HFFc6 (cell line): ENCODE measurements around the gene DTX4. TPM values are rescaled to one million over a fixed set of nuclear protein-coding genes. Genes with fewer than 3 reads are reported as not detected.
A peak's percentile ranks its signal among the peaks of the same experiment; 100 is the strongest.

Source experiments
- DNase-seq: peaks from one replicate; pipeline ENCODE4 v3.0.0-alpha.2; 2018
- H3K27ac Mint-ChIP-seq: 2 replicates; pipeline ENCODE4 v1.8.0; 2020; ENCODE audit warnings: mild to moderate bottlenecking, mixed read lengths
- H3K27me3 Mint-ChIP-seq: 2 replicates; pipeline ENCODE4 v1.8.0; 2021; ENCODE audit warnings: mild to moderate bottlenecking, moderate library complexity, mixed read lengths; ENCODE audit not compliant: insufficient read depth
- H3K36me3 Mint-ChIP-seq: 2 replicates; pipeline ENCODE4 v1.8.0; 2021; ENCODE audit warnings: low read depth, mixed read lengths
- H3K4me1 Mint-ChIP-seq: 2 replicates; pipeline ENCODE4 v1.8.0; 2020; ENCODE audit warnings: low read depth, mixed read lengths
- H3K4me3 Mint-ChIP-seq: 2 replicates; pipeline ENCODE4 v1.8.0; 2020; ENCODE audit warnings: mild to moderate bottlenecking, moderate library complexity, mixed read lengths
- H3K9me3 Mint-ChIP-seq: 2 replicates; pipeline ENCODE4 v1.8.0; 2020; ENCODE audit warnings: mild to moderate bottlenecking, mixed read lengths
- CTCF ChIP-seq: fragments of 200-600 bp; sonication (generic); IDR thresholded peaks from 2 replicates; pipeline ENCODE4 v1.5.0; 2021; ENCODE audit warnings: antibody characterized with exemption, mild to moderate bottlenecking
- total RNA-seq, 6 experiments: library from RNA; stranded (reverse); fragmentation: NEBNext Ultra II Directional; extraction: Animal tissue kit (Norgen Biotek cat#: 25700); gene quantifications; 2 replicates in 1 of 6; 3 replicates in 5 of 6; pipeline ENCODE4 v1.2.3, GENCODE V29; 2021

Gene DTX4
- total RNA-seq, 6 experiments from 2014 or later = 3.2 to 4.6 (median 4.1) TPM

GRCh38 chr11:59157433-59157832, 14.5 kb upstream of the DTX4 start:
- Mint-ChIP-seq H3K27me3 (peaks cover 14% of the 10 kb centered on the region), H3K27ac (no peak overlapping the region), H3K4me3 (no peak overlapping the region), H3K4me1 (no peaks in the 10 kb centered on the region), H3K9me3 (no peaks in the 10 kb centered on the region), H3K36me3 (peaks cover 3% of the 10 kb centered on the region; the same call in 1 of the 2 replicates)
- DNase-seq = no peak
- TF ChIP-seq CTCF = no peak

DNA sequence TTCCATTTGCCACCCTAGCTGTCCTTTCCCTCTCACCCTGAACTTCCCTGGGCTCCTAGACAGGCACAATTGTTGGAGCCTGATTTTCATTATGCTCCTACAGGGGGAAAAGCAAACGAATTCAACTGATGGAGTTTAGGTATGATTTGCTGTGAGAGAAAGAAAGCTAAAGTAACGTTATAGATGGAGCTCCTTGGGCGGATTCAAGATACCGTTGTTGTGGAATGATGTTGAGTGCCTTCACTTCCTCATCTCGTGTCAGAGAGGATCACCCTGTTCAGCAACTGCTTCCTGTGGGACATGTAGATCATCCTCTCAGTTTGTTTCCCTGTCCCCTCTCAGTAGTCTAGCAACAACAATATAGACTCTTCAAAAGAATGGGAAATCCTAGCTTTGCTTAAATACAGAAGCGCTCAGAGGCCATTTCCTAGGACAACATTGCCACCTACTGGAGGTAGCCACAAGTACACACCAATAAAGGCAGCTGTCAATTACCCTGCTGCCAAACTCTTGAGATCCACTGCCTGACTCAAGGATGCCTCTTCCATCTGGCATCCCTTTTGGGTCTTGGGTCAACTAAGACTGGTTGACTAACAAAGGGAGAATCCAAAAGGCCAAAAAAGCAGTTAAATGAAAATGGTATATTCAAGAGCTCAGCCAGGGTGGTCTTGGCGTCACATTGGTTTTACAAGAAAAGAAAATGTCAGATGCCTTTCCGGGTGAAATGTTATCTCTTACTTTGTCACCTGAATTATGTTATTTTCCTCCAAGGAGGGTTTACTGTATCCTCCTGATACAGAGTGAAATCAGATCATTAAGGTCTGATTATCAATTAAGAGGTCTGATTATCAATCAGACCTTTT, 13.5 kb upstream of the DTX4 start:
- Mint-ChIP-seq H3K4me1 (no peaks in the 10 kb centered on the region), H3K27me3 (peaks cover 21% of the 10 kb centered on the region), H3K9me3 (no peaks in the 10 kb centered on the region), H3K36me3 (no peaks in the 10 kb centered on the region), H3K27ac (peak overlapping the region; percentile 58), H3K4me3 (peak overlapping the region; percentile 6; the same call in 1 of the 2 replicates)
- peak; percentile 66 for DNase-seq
- TF ChIP-seq CTCF = peak; percentile 92

- Mint-ChIP-seq H3K9me3 (no peaks in the 10 kb centered on the region), H3K4me1 (no peaks in the 10 kb centered on the region), H3K27ac (no peak overlapping the region), H3K4me3 (no peak overlapping the region), H3K36me3 (no peaks in the 10 kb centered on the region), H3K27me3 (peaks cover 26% of the 10 kb centered on the region)
- TF ChIP-seq CTCF = no peak
- DNase-seq = no peak
These were observed 7.9 kb upstream of the DTX4 start for GRCh38 chr11:59164028-59164427.

GRCh38 chr11:59172345-59173079, 580 bp downstream of the DTX4 start:
- Mint-ChIP-seq H3K9me3 (no peaks in the 10 kb centered on the region), H3K27me3 (peaks cover 4% of the 10 kb centered on the region), H3K27ac (peak overlapping the region; percentile 40; the same call in 1 of the 2 replicates), H3K4me1 (peaks cover 33% of the 10 kb centered on the region), H3K36me3 (peaks cover 6% of the 10 kb centered on the region; the same call in 1 of the 2 replicates), H3K4me3 (peak overlapping the region; percentile 91)
- DNase-seq = no peak
- TF ChIP-seq CTCF = no peak

GRCh38 chr11:59173080-59173963, 1.4 kb downstream of the DTX4 start:
- H3K27me3 Mint-ChIP-seq = peaks cover 4% of the 10 kb centered on the region
- no peak for TF ChIP-seq CTCF
- H3K36me3 Mint-ChIP-seq = peaks cover 8% of the 10 kb centered on the region; the same call in 1 of the 2 replicates
- peaks cover 37% of the 10 kb centered on the region for H3K4me1 Mint-ChIP-seq
- no peak for DNase-seq
- peak overlapping the region; percentile 40 for H3K27ac Mint-ChIP-seq
- peak overlapping the region; percentile 91 for H3K4me3 Mint-ChIP-seq
- no peaks in the 10 kb centered on the region for H3K9me3 Mint-ChIP-seq
